ENCODE results near the gene ANXA4. TPM values are rescaled to one million over a fixed set of nuclear protein-coding genes. Genes with fewer than 3 reads are reported as not detected.
"Not testable (repeated sequence)": the region's sequence is repeated elsewhere in the genome, so short reads cannot be mapped to it uniquely, and the experiment has no call there.

Gene ANXA4
- total RNA-seq, 1 donor from 2014 or later, result 102 TPM

GRCh38 chr2:69718338-69718965 is 23.5 kb upstream of the ANXA4 start:
- no peak for DNase-seq (ENCODE audit: low spot score)

GRCh38 chr2:69720404-69720803 is 21.5 kb upstream of the ANXA4 start:
- ATAC-seq (no peak), DNase-seq (ENCODE audit: low spot score) (no peak)

More at GRCh38 chr2:69718338-69718965, 23.5 kb upstream of the ANXA4 start:
- ATAC-seq, result no peak

DNA sequence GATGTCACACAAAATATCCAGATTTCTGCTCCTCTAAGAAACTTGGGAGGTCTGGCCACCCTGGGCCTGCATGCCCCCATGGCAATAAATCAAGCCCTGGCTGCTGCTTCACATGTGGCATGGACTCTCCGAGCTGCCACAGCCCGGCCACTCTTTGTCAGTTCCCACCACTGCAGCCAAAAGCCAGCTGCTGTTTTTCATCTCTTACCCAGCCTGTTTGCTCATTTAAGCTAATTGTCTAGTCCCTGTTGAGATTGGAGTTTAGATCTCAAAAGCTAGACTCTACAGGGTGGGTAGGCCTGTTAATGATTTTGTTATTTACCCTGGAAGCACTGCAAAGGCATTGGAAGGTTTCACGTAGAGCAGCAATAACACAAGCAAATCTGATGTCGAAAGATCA is 20.9 kb upstream of the ANXA4 start:
- DNase-seq (ENCODE audit: low spot score), result no peak
- peak; percentile 40 for ATAC-seq

DNA sequence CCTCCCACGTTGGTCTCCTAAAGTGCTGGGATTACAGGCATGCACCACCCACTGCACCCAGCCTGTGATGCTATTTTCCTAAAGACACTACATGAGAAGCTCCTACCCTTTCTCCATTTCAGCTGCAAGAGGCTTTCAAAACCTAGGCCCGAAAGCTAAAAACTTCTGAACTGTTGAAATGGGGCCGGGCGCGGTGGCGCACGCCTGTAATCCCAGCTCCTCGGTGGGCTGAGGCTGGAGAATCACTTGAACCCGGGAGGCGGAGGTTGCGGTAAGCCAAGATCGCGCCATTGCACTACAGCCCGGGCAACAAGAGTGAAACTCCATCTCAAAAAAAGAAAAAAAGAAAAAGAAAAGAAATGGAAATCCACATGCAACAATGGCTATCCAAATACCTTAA is 18.1 kb upstream of the ANXA4 start:
- ATAC-seq, result no peak
- no peak for DNase-seq (ENCODE audit: low spot score)

GRCh38 chr2:69724540-69725159 is 17.3 kb upstream of the ANXA4 start:
- DNase-seq (ENCODE audit: low spot score) (peak; percentile 84), ATAC-seq (peak; percentile 99)

- no peak for DNase-seq (ENCODE audit: low spot score)
- ATAC-seq, result no peak
Observed at GRCh38 chr2:69725706-69726360, 16.1 kb upstream of the ANXA4 start.

GRCh38 chr2:69729266-69729665 is 12.7 kb upstream of the ANXA4 start:
- ATAC-seq (no peak), DNase-seq (ENCODE audit: low spot score) (peak; percentile 11)

DNA sequence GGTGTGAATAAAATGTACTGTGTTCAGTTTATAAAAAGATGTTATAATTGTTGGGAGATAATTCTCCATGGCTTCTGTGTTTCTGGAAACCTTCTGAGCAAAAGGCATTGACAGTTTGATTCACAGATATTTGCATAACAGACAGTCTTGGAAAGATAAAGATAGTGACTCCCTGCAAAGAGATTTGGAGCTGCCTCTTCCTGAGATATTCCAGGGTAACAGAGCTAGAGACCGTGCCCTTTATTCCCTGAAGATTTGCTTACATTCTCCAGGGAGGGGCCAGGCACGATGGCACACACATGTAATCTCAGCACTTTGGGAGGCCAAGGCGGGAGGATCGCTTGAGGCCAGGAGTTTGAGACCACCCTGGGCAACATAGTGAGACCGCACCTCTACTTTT is 12.2 kb upstream of the ANXA4 start:
- ATAC-seq (no peak), DNase-seq (ENCODE audit: low spot score) (peak; percentile 23)

DNA sequence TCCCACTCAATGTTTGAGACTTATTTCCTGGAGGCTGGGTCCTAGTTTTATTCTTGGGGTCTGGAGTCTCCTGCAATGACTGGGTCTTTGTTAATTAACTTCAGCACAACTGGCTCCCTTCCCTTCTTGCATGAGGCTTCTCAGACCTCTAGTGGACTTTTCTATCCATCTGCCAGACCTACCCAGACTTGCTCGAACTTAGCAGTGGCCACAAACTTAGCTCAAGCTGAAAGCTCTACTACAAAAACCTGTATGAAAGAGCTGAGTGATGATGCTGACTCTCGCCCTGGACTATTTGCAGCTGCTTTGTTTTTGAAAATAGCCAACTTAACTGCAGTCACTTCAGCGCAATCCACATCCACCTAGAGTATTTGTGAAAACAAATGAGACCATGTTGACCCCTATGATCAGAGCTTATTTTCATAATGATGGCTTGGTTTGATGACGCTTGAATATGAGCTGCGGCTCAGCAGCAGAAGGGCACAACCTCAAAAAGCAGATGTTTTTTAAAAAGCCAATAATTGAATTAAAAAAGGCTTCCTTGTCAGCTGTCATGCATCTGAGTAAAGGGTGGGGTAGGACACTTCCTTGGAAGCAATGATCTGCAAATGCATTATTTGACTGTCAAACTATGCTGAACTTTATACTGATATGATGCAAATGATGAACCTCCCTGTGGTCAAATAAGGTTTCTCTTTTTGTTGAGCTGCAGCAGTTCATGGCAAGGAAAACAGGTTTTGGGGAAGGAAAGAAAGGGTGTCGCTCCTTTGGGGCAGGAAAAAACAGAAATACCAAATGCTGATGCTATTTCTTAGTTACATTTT is 10.6 kb upstream of the ANXA4 start:
- DNase-seq (ENCODE audit: low spot score), result peak; percentile 2
- no peak for ATAC-seq

GRCh38 chr2:69733342-69734034 is 8.4 kb upstream of the ANXA4 start:
- ATAC-seq, result no peak
- DNase-seq (ENCODE audit: low spot score), result peak; percentile 10

DNA sequence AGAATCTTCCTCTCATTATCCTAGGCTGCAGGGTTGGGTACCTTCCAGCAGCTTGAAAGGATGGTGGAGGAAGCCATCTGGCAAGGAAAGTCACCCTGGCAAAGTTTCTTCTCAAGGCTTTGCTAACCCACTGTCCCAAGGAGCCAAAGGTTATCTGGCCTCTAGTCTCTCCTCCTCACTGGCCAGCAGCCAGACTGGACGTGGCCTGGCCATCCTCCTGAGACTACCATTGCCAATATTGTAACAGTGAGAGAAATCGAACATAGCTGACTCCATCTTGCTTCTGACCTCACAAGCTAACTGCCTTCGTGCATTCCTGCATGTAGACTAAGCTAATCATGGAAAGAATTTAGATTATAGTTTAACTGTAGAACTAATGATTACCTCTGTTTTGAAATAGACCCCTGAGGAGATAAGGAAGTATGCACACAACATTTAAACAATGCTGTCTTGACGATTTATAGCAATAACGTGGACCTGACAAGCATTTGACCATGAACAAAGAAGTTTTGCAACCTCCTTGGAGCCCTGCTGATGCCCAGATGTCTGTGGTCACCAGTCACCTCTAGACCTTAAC is 7.8 kb upstream of the ANXA4 start:
- ATAC-seq (peak; percentile 54), DNase-seq (ENCODE audit: low spot score) (peak; percentile 49)

DNA sequence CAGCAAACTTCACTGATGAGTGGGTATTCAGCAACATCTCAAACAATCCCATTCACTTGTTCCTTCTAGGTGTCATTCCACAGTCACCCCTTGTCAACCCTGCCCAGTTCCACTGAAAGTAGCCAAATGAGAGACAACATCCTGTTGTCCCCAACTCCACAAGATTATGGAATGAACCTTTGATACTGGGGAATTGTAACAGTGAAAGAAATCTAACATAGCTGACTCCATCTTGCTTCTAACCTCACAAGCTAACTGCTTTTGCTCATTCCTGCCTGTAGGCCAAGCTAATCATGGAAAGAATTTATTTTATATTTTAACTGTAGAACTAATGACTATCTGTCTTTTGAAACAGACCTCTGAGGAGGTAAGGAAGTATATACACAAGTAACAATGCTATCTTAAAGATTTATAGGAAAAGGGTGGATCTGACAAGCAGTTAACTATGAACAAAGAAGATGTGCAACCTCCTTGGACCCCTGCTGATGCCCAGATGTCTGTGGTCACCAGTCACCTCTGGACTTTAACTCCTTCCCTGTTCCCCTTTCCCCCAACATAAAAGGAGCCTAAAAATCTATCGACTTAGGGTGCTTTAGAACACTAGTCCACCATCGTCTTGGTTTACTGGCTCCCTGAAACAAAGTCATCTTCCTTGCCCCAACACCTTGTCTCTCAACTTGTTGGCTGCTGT is 6.9 kb upstream of the ANXA4 start:
- peak; percentile 1 for DNase-seq (ENCODE audit: low spot score)
- ATAC-seq, result no peak

- ATAC-seq, result no peak
- DNase-seq (ENCODE audit: low spot score), result peak; percentile 6
Observed at GRCh38 chr2:69735686-69736085, 6.2 kb upstream of the ANXA4 start.

GRCh38 chr2:69738149-69738548 is 3.8 kb upstream of the ANXA4 start:
- DNase-seq (ENCODE audit: low spot score), result peak; percentile 5
- ATAC-seq, result not testable (repeated sequence)

- ATAC-seq (no peak), DNase-seq (ENCODE audit: low spot score) (peak; percentile 48)
Observed at GRCh38 chr2:69740502-69740951, 1.4 kb upstream of the ANXA4 start.

DNA sequence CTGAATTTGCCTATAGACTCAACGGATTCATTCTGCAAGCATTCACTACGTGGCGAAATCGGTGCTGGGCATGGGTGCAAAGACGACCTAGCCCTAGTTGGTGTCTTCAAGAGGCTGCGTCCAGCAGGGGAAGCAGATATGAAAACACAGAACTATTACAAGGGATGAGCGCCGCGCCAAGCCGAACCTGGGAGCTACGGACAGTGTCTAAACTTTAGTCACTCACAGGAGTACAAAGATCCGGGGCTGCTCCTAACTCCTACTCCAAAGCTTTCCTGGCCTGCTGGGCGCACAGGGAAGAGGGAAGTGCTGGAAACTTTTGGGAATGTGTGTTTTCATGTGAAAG is 732 bp upstream of the ANXA4 start:
- DNase-seq (ENCODE audit: low spot score) (peak; percentile 76), ATAC-seq (peak; percentile 71)

- peak; percentile 26 for ATAC-seq
- DNase-seq (ENCODE audit: low spot score), result peak; percentile 49
Observed at GRCh38 chr2:69742322-69742952, 503 bp downstream of the ANXA4 start.

DNA sequence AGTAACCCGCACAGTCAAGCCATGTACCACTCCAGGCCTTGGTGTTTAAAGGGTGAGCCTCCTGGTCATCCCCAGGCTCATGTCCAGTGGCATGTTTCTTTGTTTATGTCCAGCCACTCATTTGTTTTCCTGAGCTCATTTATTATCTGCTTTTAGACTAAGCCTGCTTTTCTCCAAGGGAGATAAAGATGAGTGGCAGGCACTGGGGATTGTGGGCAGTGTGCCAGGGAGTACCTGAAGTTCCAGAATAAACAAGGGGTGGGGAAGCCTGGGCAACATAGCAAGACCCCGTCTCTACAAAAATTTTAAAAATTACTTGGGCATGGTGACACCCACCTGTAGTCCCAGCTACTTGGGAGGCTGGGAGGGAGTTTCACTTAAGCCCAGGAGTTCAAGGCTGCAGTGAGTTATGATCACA is 1.9 kb downstream of the ANXA4 start:
- ATAC-seq, result no peak
- DNase-seq (ENCODE audit: low spot score), result no peak

- no peak for ATAC-seq
- no peak for DNase-seq (ENCODE audit: low spot score)
Observed at GRCh38 chr2:69744456-69744855, 2.5 kb downstream of the ANXA4 start.

Measured in left lobe of liver (tissue), 2 donors.